Ascending aorta (tissue), 2 donors: ENCODE data around the gene RAP1GAP2. TPM values are rescaled to one million over a fixed set of nuclear protein-coding genes. Genes with fewer than 3 reads are reported as not detected.

Experiments used
- DNase-seq, 2 donors: peaks; one replicate each; pipeline ENCODE4 v3.0.0-alpha.2; 2019; ENCODE audit warnings: low spot score in 2 of 2
- H3K27ac ChIP-seq, 2 donors: fragments of 200-600 bp; sonication (generic); one replicate each; pipeline ENCODE4 v1.5.1; 2016 to 2017; ENCODE audit warnings: mild to moderate bottlenecking in 1 of 2
- H3K27me3 ChIP-seq: fragments of 200-600 bp; sonication (generic); one replicate; pipeline ENCODE4 v1.5.1; 2017
- H3K36me3 ChIP-seq, 2 donors: fragments of 200-600 bp; sonication (generic); one replicate each; pipeline ENCODE4 v1.5.1; 2016
- H3K4me1 ChIP-seq, 2 donors: fragments of 200-600 bp; sonication (generic); one replicate each; pipeline ENCODE4 v1.5.1; 2016 to 2017; ENCODE audit warnings: mild to moderate bottlenecking in 1 of 2
- H3K4me3 ChIP-seq, 2 donors: fragments of 200-600 bp; sonication (generic); one replicate each; pipeline ENCODE4 v1.5.1; 2016 to 2017; ENCODE audit warnings: mild to moderate bottlenecking in 1 of 2
- H3K9me3 ChIP-seq, 2 donors: fragments of 200-600 bp; sonication (generic); one replicate each; pipeline ENCODE4 v1.5.1; 2016
- intact Hi-C: fragments of 100-400 bp; cut with DNase I; formaldehyde crosslinking; loops from one replicate; pipeline ENCODE4 v1.15.1; 2023
- total RNA-seq: library from RNA; depleted of rRNA; stranded (reverse); fragments of >200 nt; gene quantifications from one replicate; pipeline ENCODE4 v1.1.0, GENCODE V29; 2016
- TF ChIP-seq, protein P1 (sequence below), 3 experiments: fragments of 200-600 bp in 2 of 3; fragments of 450-650 bp in 1 of 3; sonication (generic) in 2 of 3; IDR thresholded peaks; one replicate each; pipeline ENCODE4 v1.5.1; 2016 to 2019; ENCODE audit warnings: antibody characterized with exemption in 3 of 3, mild to moderate bottlenecking in 1 of 3, moderate library complexity in 1 of 3

Gene RAP1GAP2
- total RNA-seq, 1 donor from 2014 or later, result 1.6 TPM

DNA sequence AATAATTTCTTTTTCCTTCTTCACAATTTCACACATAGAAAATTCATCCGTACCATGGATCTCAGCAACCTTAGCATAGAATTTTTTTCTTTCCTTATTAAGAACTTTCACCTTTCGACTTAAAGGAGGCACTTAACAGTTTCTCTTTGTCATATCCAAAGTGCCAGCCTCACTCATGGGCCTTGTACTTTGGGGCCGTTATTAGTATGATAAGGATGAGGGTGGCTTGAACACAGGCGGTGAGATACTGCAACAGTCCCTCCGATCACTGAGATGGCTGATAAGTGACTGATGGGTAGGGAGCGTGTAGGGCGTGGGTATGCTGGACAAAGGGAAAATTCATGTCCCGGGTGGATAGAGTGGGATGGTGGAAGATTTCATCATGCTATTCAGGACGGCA is 181.9 kb downstream of the RAP1GAP2 start:
- no peaks in the 10 kb centered on the region for H3K27me3 ChIP-seq
- no peak overlapping the region for H3K27ac ChIP-seq
- TF ChIP-seq, protein P1, sequence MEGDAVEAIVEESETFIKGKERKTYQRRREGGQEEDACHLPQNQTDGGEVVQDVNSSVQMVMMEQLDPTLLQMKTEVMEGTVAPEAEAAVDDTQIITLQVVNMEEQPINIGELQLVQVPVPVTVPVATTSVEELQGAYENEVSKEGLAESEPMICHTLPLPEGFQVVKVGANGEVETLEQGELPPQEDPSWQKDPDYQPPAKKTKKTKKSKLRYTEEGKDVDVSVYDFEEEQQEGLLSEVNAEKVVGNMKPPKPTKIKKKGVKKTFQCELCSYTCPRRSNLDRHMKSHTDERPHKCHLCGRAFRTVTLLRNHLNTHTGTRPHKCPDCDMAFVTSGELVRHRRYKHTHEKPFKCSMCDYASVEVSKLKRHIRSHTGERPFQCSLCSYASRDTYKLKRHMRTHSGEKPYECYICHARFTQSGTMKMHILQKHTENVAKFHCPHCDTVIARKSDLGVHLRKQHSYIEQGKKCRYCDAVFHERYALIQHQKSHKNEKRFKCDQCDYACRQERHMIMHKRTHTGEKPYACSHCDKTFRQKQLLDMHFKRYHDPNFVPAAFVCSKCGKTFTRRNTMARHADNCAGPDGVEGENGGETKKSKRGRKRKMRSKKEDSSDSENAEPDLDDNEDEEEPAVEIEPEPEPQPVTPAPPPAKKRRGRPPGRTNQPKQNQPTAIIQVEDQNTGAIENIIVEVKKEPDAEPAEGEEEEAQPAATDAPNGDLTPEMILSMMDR (IDR thresholded peaks at IDR 0.05), result no peak
- no peaks in the 10 kb centered on the region for H3K4me1 ChIP-seq
- peak in 1 of 2 donors; percentile 11 for DNase-seq
- H3K36me3 ChIP-seq, result no peaks in the 10 kb centered on the region
- intact Hi-C loops, result no loop called here
- H3K4me3 ChIP-seq, result no peak overlapping the region
- H3K9me3 ChIP-seq, result peaks cover 0 to 4% of the 10 kb centered on the region in 2 donors

- intact Hi-C loops, result no loop called here
- H3K4me3 ChIP-seq, result no peak overlapping the region
- TF ChIP-seq, protein P1 (IDR thresholded peaks at IDR 0.05), result no peak
- H3K27ac ChIP-seq, result no peak overlapping the region
- H3K9me3 ChIP-seq, result peaks cover 0 to 4% of the 10 kb centered on the region in 2 donors
- H3K4me1 ChIP-seq, result no peaks in the 10 kb centered on the region
- no peak for DNase-seq
- H3K27me3 ChIP-seq, result no peaks in the 10 kb centered on the region
- H3K36me3 ChIP-seq, result no peaks in the 10 kb centered on the region
Measured at GRCh38 chr17:2978991-2979390, 182.8 kb downstream of the RAP1GAP2 start.

GRCh38 chr17:2980211-2980903 is 184.1 kb downstream of the RAP1GAP2 start:
- Histone ChIP-seq H3K27ac (no peak overlapping the region), H3K9me3 (no peaks in the 10 kb centered on the region), H3K36me3 (no peaks in the 10 kb centered on the region), H3K4me1 (no peaks in the 10 kb centered on the region), H3K4me3 (no peak overlapping the region), H3K27me3 (no peaks in the 10 kb centered on the region)
- intact Hi-C loops, result no loop called here
- DNase-seq, result peak in 1 of 2 donors; percentile 46
- TF ChIP-seq, protein P1 (IDR thresholded peaks at IDR 0.05), result no peak

- Histone ChIP-seq H3K9me3 (no peaks in the 10 kb centered on the region), H3K4me3 (no peak overlapping the region), H3K27me3 (no peaks in the 10 kb centered on the region), H3K4me1 (no peaks in the 10 kb centered on the region), H3K36me3 (no peaks in the 10 kb centered on the region), H3K27ac (no peak overlapping the region)
- DNase-seq, result peak in 1 of 2 donors; percentile 35
- TF ChIP-seq, protein P1 (IDR thresholded peaks at IDR 0.05), result no peak
- intact Hi-C loops, result no loop called here
Measured at GRCh38 chr17:2980904-2981246, 184.6 kb downstream of the RAP1GAP2 start.

- Histone ChIP-seq H3K9me3 (no peaks in the 10 kb centered on the region), H3K27ac (no peak overlapping the region), H3K4me1 (no peaks in the 10 kb centered on the region), H3K27me3 (no peaks in the 10 kb centered on the region), H3K4me3 (no peak overlapping the region), H3K36me3 (no peaks in the 10 kb centered on the region)
- intact Hi-C loops, result no loop called here
- peak in 1 of 2 donors; percentile 12 for DNase-seq
- TF ChIP-seq, protein P1 (IDR thresholded peaks at IDR 0.05), result no peak
Measured at GRCh38 chr17:2981325-2981724, 185.1 kb downstream of the RAP1GAP2 start.
